C4-2B (cell line): ENCODE data around the gene ADGRG4.

Source experiments
- H3K27ac ChIP-seq: fragments of 450-650 bp; 2 replicates; pipeline ENCODE4 v1.5.1; 2017
- ZFX ChIP-seq: fragments of 450-650 bp; IDR thresholded peaks from 2 replicates; pipeline ENCODE4 v1.6.1; 2017
- TF ChIP-seq, protein P1 (sequence below): fragments of 450-650 bp; conservative IDR thresholded peaks from 2 replicates; pipeline ENCODE4 v1.5.1; 2017; ENCODE audit warnings: mild to moderate bottlenecking

The ADGRG4 gene

DNA sequence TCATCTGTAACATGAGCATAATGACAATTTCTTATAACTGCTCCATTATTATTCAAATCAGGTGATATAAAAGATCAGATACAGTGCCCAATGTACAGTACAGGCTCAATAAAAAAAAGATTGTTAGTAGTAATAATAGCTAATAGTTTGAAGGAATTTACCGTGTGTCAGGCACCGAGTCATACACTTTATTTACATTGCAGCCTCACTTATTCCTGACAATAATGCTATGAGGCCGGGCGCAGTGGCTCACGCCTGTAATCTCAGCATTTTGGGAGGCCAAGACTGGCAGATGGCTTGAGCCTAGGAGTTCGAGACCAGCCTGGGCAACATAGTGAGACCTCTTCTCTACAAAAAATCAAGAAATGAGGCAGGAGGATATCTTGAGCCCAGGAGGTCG, 39.4 kb upstream of the ADGRG4 start:
- TF ChIP-seq, protein P1, sequence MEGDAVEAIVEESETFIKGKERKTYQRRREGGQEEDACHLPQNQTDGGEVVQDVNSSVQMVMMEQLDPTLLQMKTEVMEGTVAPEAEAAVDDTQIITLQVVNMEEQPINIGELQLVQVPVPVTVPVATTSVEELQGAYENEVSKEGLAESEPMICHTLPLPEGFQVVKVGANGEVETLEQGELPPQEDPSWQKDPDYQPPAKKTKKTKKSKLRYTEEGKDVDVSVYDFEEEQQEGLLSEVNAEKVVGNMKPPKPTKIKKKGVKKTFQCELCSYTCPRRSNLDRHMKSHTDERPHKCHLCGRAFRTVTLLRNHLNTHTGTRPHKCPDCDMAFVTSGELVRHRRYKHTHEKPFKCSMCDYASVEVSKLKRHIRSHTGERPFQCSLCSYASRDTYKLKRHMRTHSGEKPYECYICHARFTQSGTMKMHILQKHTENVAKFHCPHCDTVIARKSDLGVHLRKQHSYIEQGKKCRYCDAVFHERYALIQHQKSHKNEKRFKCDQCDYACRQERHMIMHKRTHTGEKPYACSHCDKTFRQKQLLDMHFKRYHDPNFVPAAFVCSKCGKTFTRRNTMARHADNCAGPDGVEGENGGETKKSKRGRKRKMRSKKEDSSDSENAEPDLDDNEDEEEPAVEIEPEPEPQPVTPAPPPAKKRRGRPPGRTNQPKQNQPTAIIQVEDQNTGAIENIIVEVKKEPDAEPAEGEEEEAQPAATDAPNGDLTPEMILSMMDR: no peak
- no peak for TF ChIP-seq ZFX
- H3K27ac ChIP-seq: no peak overlapping the region

DNA sequence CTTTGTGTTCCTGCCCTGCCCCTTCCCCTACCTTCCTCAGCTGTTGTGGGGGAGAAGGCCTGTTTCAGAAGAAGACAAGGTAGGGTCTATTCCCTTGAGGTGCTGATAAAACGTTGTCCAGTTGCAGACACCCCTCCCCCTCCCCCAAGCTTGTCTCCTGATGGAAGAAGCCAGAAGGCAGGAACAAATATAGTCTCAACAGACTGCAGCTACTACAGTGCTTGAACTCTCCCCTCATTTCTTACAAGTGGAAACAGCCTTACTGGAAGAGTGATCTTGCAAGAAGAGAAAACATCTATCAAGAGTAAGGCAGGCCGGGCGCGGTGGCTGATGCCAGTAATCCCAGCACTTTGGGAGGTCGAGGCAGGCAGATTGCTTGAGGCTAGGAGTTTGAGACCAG, 38.5 kb upstream of the ADGRG4 start:
- no peak for TF ChIP-seq ZFX
- TF ChIP-seq, protein P1: no peak
- H3K27ac ChIP-seq: no peak overlapping the region

DNA sequence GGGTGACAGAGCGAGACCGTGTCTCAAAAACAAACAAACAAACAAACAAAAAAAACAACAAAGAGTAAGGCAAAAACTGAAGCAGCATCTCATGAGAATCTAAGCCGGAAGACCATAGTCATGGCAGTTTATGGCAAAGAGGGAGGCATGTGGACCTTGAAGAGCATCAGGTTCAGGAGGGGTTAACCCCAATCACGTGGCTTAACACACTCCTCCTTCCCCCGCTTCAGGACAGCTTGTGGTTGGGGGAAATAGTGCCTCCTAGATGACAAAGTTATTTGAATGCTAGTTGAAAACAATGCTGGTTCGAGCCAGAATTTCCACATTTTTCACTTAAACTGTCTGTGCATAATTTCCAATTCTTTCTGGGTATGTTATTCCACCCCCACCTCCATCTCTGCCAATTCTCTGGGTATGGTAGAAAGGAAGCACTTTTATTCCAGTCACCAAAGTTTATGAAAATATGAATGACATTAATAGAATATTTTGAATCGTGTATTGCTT, 37.9 kb upstream of the ADGRG4 start:
- no peak overlapping the region for H3K27ac ChIP-seq
- TF ChIP-seq ZFX: no peak
- TF ChIP-seq, protein P1: no peak

DNA sequence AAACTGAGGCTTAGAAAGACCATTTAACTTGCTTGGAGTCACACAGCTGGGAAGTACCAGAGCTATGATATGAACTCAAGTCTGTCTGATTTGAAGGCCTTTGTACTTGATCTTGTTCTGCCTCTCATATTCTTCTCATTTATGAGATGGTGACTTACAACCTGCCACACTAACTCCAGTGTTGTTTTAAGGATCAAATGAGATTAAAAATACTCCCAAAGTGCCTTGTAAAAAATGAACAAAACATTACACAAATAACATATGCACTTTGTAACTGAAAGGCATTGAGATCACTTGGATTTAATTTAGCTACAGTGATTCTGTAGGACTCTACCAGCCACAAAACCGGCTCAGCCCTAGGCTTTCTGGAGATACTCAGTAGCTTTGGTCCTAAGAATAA, 33.9 kb upstream of the ADGRG4 start:
- H3K27ac ChIP-seq: no peak overlapping the region
- no peak for TF ChIP-seq ZFX
- TF ChIP-seq, protein P1: no peak

DNA sequence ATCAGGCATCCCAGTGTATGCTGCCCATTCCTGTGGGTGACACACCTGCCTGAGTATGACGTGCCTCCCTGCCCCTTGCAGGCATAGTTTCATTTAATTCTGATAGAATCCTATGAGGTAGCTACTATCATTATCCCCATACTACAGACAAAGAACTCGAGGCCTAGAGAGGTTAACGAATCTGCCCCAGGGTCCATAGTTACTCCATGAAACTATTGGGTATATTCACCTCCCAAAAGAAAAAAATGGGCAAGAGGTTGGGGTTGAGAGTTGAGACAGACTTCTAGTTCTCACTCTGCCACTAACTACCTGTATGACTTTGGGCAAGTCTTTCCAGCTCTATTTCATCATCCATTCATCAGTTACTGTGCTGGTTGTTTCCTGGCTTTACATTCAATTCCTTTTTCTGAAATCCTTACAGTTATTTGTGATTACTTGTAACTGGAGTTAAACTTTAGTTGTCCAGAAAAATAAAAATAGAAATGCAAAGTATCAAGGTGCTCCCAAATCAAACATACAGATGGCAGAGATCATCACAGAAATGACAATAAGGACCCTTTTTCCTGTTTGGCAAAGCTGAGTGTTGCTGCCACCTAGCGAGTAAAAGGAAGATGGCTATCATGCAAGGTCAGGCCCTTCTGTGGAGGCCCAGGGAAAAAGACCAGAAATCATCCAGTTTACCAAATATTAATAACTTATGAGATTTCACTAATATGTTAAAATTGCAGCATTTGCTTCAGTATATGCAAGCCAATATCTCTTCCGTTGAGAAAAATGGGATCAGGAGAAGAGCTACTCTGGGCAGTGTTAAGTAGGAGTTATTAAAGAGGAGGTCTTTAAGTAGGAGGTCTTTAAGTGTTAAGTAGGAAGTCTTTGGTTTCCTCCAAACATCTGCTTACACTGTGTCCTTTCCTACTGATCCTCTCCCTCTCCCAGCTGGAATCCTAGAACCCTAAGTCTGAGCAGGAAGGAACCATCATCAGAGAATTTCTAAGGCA, 32.4 kb upstream of the ADGRG4 start:
- H3K27ac ChIP-seq: no peak overlapping the region
- TF ChIP-seq, protein P1: peak; percentile 80
- no peak for TF ChIP-seq ZFX

DNA sequence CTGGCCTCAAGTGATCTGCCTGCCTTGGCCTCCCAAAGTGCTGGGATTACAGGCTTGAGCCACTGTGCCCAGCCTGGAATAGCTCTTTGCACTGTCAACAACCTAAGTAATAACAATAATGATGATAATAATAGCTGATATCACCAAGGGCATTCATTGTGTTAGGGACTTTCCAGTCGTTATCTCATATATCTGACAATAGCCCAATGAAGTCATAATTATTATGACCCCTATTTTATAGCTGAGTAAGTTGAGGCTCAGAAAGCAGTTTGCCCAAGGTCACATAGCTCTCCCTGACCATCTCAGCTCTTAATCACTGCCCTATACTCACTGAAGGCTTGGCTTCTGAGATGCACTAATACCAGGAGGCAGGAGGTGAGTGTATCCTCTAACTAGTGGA, 30.8 kb upstream of the ADGRG4 start:
- no peak overlapping the region for H3K27ac ChIP-seq
- TF ChIP-seq ZFX: no peak
- TF ChIP-seq, protein P1: no peak

DNA sequence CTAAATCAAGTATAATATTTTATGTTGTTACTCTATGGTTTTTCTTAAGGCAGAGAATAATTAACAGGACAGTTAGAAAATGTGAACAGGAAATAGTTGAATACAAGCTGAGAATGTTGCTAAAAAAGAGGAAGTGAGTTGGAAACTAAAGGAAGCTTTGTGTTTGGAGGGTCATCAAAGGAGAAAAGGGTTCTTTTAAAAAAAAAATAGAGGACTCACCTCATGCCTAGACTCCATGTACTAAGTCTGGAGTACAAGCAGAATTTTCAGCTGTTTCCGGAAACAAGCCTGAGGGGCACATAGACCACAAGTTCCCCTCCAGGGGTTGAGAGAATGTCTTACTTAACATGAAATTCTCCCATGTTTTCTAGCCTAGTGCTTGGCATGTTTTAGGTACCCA, 29.5 kb upstream of the ADGRG4 start:
- no peak for TF ChIP-seq ZFX
- no peak overlapping the region for H3K27ac ChIP-seq

DNA sequence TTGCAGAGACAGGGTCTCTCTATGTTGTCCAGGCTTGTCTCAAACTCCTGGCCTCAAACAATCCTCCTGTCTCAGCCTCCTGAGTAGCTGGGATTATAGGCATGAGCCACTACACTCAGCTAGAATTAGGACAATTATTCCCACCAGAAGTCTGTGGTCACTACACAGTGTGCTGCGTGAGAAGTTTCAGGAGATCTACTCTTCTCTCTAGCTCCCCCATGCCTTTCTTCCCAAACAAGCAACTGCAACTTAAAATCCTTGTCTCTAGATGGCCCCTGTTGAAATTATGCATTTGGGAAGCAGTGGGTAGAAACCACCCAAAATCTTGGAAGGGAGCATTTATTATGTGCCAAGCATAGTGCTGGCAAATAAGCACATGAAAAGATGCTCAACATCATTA, 28.4 kb upstream of the ADGRG4 start:
- no peak overlapping the region for H3K27ac ChIP-seq
- TF ChIP-seq ZFX: no peak
- TF ChIP-seq, protein P1: peak; percentile 13; the same call in 1 of the 2 replicates
